ENCODE data around the gene TPRG1.
"Not testable (repeated sequence)": the region's sequence is repeated elsewhere in the genome, so short reads cannot be mapped to it uniquely, and the experiment has no call there.

The TPRG1 gene

GRCh38 chr3:189316296-189317019 lies 144.7 kb downstream of the TPRG1 start:
- DNase-seq (ENCODE audit: low spot score): no peak

- no peak for DNase-seq (ENCODE audit: low spot score)
Observed at GRCh38 chr3:189317911-189318310, 146.1 kb downstream of the TPRG1 start.

- no peak for DNase-seq (ENCODE audit: low spot score)
Observed at GRCh38 chr3:189320511-189320910, 148.7 kb downstream of the TPRG1 start.

GRCh38 chr3:189322339-189322738 lies 150.6 kb downstream of the TPRG1 start:
- DNase-seq (ENCODE audit: low spot score): no peak

- DNase-seq (ENCODE audit: low spot score): no peak
Observed at GRCh38 chr3:189324538-189325138, 152.9 kb downstream of the TPRG1 start.

- DNase-seq (ENCODE audit: low spot score): no peak
Observed at GRCh38 chr3:189325454-189325853, 153.7 kb downstream of the TPRG1 start.

- DNase-seq (ENCODE audit: low spot score): not testable (repeated sequence)
Observed at GRCh38 chr3:189329630-189330029, 157.9 kb downstream of the TPRG1 start.

- no peak for DNase-seq (ENCODE audit: low spot score)
Observed at GRCh38 chr3:189330066-189330465, 158.3 kb downstream of the TPRG1 start.

GRCh38 chr3:189331002-189331418 lies 159.2 kb downstream of the TPRG1 start:
- no peak for DNase-seq (ENCODE audit: low spot score)

GRCh38 chr3:189334064-189334920 lies 162.5 kb downstream of the TPRG1 start:
- DNase-seq (ENCODE audit: low spot score): no peak

- no peak for DNase-seq (ENCODE audit: low spot score)
Observed at GRCh38 chr3:189337673-189338091, 165.9 kb downstream of the TPRG1 start.

GRCh38 chr3:189338366-189338765 lies 166.6 kb downstream of the TPRG1 start:
- DNase-seq (ENCODE audit: low spot score): no peak

- DNase-seq (ENCODE audit: low spot score): no peak
Observed at GRCh38 chr3:189339996-189340395, 168.2 kb downstream of the TPRG1 start.

GRCh38 chr3:189340680-189341460 lies 169.1 kb downstream of the TPRG1 start:
- DNase-seq (ENCODE audit: low spot score): no peak

GRCh38 chr3:189342811-189343210 lies 171.0 kb downstream of the TPRG1 start:
- DNase-seq (ENCODE audit: low spot score): no peak

GRCh38 chr3:189344996-189345395 lies 173.2 kb downstream of the TPRG1 start:
- no peak for DNase-seq (ENCODE audit: low spot score)

- no peak for DNase-seq (ENCODE audit: low spot score)
Observed at GRCh38 chr3:189349772-189350171, 178.0 kb downstream of the TPRG1 start.

GRCh38 chr3:189353318-189353965 lies 181.7 kb downstream of the TPRG1 start:
- no peak for DNase-seq (ENCODE audit: low spot score)

- DNase-seq (ENCODE audit: low spot score): no peak
Observed at GRCh38 chr3:189353988-189354889, 182.5 kb downstream of the TPRG1 start.

GRCh38 chr3:189355115-189355480 lies 183.3 kb downstream of the TPRG1 start:
- DNase-seq (ENCODE audit: low spot score): no peak
